IPS-15b (cell line): ENCODE results near the gene OAF.

Experiments used
- H3K27me3 ChIP-seq: one replicate; pipeline ENCODE4 v1.6.1; 2013; ENCODE audit warnings: low read length; ENCODE audit not compliant: control insufficient read depth, insufficient read depth
- H3K36me3 ChIP-seq: one replicate; pipeline ENCODE4 v1.6.1; 2013; ENCODE audit warnings: low read length; ENCODE audit not compliant: control insufficient read depth, insufficient read depth
- H3K4me1 ChIP-seq: one replicate; pipeline ENCODE4 v1.6.1; 2013; ENCODE audit warnings: mild to moderate bottlenecking, low read length; ENCODE audit not compliant: control insufficient read depth, insufficient read depth
- H3K4me3 ChIP-seq: one replicate; pipeline ENCODE4 v1.5.1; 2013; ENCODE audit warnings: low read depth, low read length
- H3K9ac ChIP-seq: one replicate; pipeline ENCODE4 v1.6.1; 2013; ENCODE audit warnings: low read depth, mild to moderate bottlenecking, low read length
- H3K9me3 ChIP-seq: one replicate; pipeline ENCODE4 v1.6.1; 2013; ENCODE audit warnings: mild to moderate bottlenecking, low read length; ENCODE audit not compliant: control insufficient read depth, insufficient read depth

OAF gene

DNA sequence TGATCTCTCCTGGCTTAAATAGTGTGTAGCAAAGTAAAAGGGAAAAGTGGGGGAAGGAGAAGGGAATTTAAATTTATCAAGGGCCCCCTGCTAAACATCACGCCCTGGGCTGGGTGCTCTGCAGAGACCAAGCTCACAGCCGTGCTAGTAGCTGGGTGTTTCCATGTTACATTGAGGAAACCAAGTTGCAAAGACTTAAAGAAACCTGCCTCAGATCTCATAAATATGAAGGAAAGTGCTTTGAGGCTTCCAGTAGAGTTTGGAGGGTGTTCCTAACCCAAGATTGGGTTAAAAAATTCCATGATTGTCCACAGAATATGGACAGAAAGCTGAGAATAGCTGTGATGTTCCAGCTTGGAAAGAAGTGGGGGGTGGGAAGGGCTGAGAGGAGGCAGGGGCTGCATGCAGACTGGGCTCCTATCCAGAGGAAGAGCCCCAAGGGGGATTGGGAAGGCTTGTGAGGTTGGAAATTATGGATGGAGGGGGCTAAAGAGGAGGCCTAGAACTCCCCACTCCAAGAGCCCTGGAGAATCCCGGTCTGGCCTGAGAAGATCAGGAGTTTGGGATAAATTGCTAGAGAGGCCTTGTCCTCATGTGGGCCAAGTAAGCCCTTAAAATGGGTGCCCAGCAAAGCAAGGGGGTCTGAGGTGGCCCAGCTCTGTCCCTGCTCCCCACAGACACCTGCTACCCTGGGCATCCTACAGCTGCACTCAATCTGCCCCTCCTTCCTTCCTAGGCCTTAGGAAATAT is 25.0 kb upstream of the OAF start:
- H3K4me3 ChIP-seq: no peak overlapping the region
- H3K9me3 ChIP-seq: no peaks in the 10 kb centered on the region
- no peak overlapping the region for H3K9ac ChIP-seq
- H3K36me3 ChIP-seq: no peaks in the 10 kb centered on the region
- H3K27me3 ChIP-seq: peaks cover 54% of the 10 kb centered on the region
- peaks cover 8% of the 10 kb centered on the region for H3K4me1 ChIP-seq

DNA sequence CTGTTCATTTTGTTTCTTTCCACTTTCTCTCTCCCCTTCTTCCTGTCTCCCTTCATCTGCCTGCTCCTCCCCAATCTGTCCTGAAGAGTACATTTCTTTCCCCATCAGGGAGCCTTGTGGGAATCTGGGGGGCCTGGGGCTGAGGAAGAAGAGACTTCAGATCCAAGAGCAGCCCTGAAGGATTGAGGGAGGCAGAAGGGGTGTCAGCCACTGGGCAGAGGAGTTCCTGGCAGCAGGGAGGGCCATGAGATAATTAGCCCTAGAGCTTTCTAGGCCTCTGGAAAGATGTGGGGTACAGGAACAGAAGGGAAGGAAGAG is 24.4 kb upstream of the OAF start:
- Histone ChIP-seq H3K9me3 (no peaks in the 10 kb centered on the region), H3K36me3 (no peaks in the 10 kb centered on the region), H3K27me3 (peaks cover 49% of the 10 kb centered on the region), H3K4me3 (no peak overlapping the region), H3K4me1 (peaks cover 6% of the 10 kb centered on the region), H3K9ac (no peak overlapping the region)

- H3K36me3 ChIP-seq: no peaks in the 10 kb centered on the region
- H3K4me3 ChIP-seq: no peak overlapping the region
- H3K27me3 ChIP-seq: peaks cover 47% of the 10 kb centered on the region
- no peak overlapping the region for H3K9ac ChIP-seq
- H3K4me1 ChIP-seq: peaks cover 6% of the 10 kb centered on the region
- H3K9me3 ChIP-seq: no peaks in the 10 kb centered on the region
Measured at GRCh38 chr11:120186774-120187591, 23.8 kb upstream of the OAF start.

GRCh38 chr11:120188371-120188770 is 22.5 kb upstream of the OAF start:
- Histone ChIP-seq H3K36me3 (no peaks in the 10 kb centered on the region), H3K4me3 (no peak overlapping the region), H3K9ac (no peak overlapping the region), H3K9me3 (no peaks in the 10 kb centered on the region), H3K4me1 (peaks cover 6% of the 10 kb centered on the region), H3K27me3 (peaks cover 37% of the 10 kb centered on the region)

GRCh38 chr11:120188811-120189455 is 21.9 kb upstream of the OAF start:
- H3K4me3 ChIP-seq: no peak overlapping the region
- peaks cover 6% of the 10 kb centered on the region for H3K4me1 ChIP-seq
- H3K27me3 ChIP-seq: peaks cover 39% of the 10 kb centered on the region
- H3K9ac ChIP-seq: no peak overlapping the region
- no peaks in the 10 kb centered on the region for H3K9me3 ChIP-seq
- no peaks in the 10 kb centered on the region for H3K36me3 ChIP-seq

DNA sequence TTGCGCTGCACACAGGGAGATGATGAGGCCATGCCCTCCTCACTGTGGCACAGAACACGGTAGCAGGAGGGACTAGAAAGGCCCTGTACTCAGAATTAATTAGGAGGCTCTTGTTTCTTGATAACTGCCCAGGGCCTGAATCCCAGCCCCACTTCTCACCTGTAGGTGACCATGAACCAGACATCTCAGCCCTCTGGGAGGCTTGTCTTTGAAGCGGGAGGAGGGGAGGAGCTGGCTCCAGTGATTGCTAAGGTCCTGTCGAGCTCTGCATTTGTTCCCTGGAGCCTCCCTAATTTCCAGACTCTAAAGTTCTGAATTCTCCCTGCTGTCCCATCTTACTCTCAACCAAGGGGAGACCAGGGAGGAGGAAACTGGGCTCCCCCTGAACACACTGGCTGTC is 19.8 kb upstream of the OAF start:
- peaks cover 6% of the 10 kb centered on the region for H3K4me1 ChIP-seq
- no peaks in the 10 kb centered on the region for H3K9me3 ChIP-seq
- no peaks in the 10 kb centered on the region for H3K36me3 ChIP-seq
- peaks cover 47% of the 10 kb centered on the region for H3K27me3 ChIP-seq
- no peak overlapping the region for H3K4me3 ChIP-seq
- H3K9ac ChIP-seq: no peak overlapping the region

GRCh38 chr11:120192831-120193625 is 17.8 kb upstream of the OAF start:
- Histone ChIP-seq H3K27me3 (peaks cover 55% of the 10 kb centered on the region), H3K36me3 (no peaks in the 10 kb centered on the region), H3K4me3 (no peak overlapping the region), H3K9ac (no peak overlapping the region), H3K4me1 (peaks cover 10% of the 10 kb centered on the region), H3K9me3 (no peaks in the 10 kb centered on the region)

GRCh38 chr11:120194166-120194565 is 16.7 kb upstream of the OAF start:
- H3K36me3 ChIP-seq: no peaks in the 10 kb centered on the region
- no peaks in the 10 kb centered on the region for H3K9me3 ChIP-seq
- H3K9ac ChIP-seq: no peak overlapping the region
- H3K4me1 ChIP-seq: peaks cover 12% of the 10 kb centered on the region
- no peak overlapping the region for H3K4me3 ChIP-seq
- H3K27me3 ChIP-seq: peaks cover 61% of the 10 kb centered on the region

DNA sequence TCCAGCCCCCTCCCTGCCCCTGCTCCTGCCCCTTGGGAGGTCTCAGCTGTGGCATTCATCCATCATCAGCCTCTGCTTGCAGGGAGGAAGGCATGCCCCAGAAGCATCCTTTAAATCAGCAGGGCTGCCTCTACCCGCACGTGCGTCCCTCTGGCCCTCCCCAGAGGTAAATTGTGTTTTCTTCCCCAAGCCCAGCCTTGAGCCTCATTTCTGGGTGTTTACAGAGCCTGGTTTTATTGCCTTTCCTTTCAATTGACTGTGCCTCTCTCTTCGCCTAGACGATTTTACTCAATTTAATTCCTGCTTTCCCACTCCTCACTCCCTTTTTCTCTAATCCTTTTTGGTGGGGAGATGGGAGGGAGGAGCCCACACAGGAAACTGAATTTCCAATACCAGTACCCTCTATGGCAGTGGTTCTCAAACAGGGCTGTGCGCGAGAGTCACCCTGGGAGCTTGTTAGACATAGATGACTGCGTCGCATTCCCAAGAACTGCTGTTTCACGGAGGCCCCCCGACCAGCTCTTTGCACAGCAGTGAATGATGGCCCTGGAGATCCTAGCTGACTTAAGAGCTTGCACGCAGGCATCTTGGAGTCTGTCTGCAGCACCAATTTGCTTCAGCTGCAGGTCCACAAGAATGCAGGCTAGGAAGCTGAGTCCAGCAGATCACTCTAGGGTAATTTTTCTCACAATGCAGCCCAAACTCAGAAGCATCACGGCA is 15.1 kb upstream of the OAF start:
- Histone ChIP-seq H3K36me3 (no peaks in the 10 kb centered on the region), H3K9me3 (no peaks in the 10 kb centered on the region), H3K27me3 (peaks cover 66% of the 10 kb centered on the region), H3K4me3 (no peak overlapping the region), H3K4me1 (peaks cover 14% of the 10 kb centered on the region), H3K9ac (no peak overlapping the region)

- H3K27me3 ChIP-seq: peaks cover 71% of the 10 kb centered on the region
Measured at GRCh38 chr11:120196826-120197225, 14.0 kb upstream of the OAF start.

More at GRCh38 chr11:120196826-120197225, 14.0 kb upstream of the OAF start:
- H3K4me3 ChIP-seq: no peak overlapping the region
- H3K4me1 ChIP-seq: peaks cover 14% of the 10 kb centered on the region
- no peaks in the 10 kb centered on the region for H3K36me3 ChIP-seq
- H3K9ac ChIP-seq: no peak overlapping the region
- no peaks in the 10 kb centered on the region for H3K9me3 ChIP-seq
